DMS53 (cell line): Measurements from ENCODE around the gene ARMC10.
A peak's percentile ranks its signal among the peaks of the same experiment; 100 is the strongest.
"Not testable (repeated sequence)": the region's sequence is repeated elsewhere in the genome, so short reads cannot be mapped to it uniquely, and the experiment has no call there.

Experiments used
- DNase-seq: peaks from one replicate; lab custom pipeline; 2025; lab: John Stamatoyannopoulos, UW

The ARMC10 gene

GRCh38 chr7:103078226-103078625 is 3.3 kb downstream of the ARMC10 start:
- DNase-seq, result not testable (repeated sequence)

- no peak for DNase-seq
Measured at GRCh38 chr7:103079836-103080235, 4.9 kb downstream of the ARMC10 start.

GRCh38 chr7:103080923-103081322 is 6.0 kb downstream of the ARMC10 start:
- no peak for DNase-seq

GRCh38 chr7:103082497-103082896 is 7.6 kb downstream of the ARMC10 start:
- DNase-seq, result no peak

GRCh38 chr7:103083210-103083609 is 8.3 kb downstream of the ARMC10 start:
- no peak for DNase-seq

- not testable (repeated sequence) for DNase-seq
Measured at GRCh38 chr7:103092321-103092720, 17.4 kb downstream of the ARMC10 start.

- no peak for DNase-seq
Measured at GRCh38 chr7:103093429-103093828, 18.5 kb downstream of the ARMC10 start.

- peak; percentile 14 for DNase-seq
Measured at GRCh38 chr7:103094102-103094501, 19.2 kb downstream of the ARMC10 start.

GRCh38 chr7:103095558-103095957 is 20.6 kb downstream of the ARMC10 start:
- DNase-seq, result not testable (repeated sequence)

- no peak for DNase-seq
Measured at GRCh38 chr7:103097041-103097440, 22.1 kb downstream of the ARMC10 start.

- DNase-seq, result no peak
Measured at GRCh38 chr7:103100348-103100747, 25.4 kb downstream of the ARMC10 start.

GRCh38 chr7:103101543-103101942 is 26.6 kb downstream of the ARMC10 start:
- no peak for DNase-seq

- DNase-seq, result no peak
Measured at GRCh38 chr7:103106005-103106702, 31.2 kb downstream of the ARMC10 start.

GRCh38 chr7:103106703-103107070 is 31.7 kb downstream of the ARMC10 start:
- not testable (repeated sequence) for DNase-seq

GRCh38 chr7:103113164-103113563 is 38.2 kb downstream of the ARMC10 start:
- no peak for DNase-seq

- no peak for DNase-seq
Measured at GRCh38 chr7:103114576-103115008, 39.7 kb downstream of the ARMC10 start.

- no peak for DNase-seq
Measured at GRCh38 chr7:103115771-103116170, 40.8 kb downstream of the ARMC10 start.

GRCh38 chr7:103116511-103116910 is 41.6 kb downstream of the ARMC10 start:
- DNase-seq, result no peak

GRCh38 chr7:103116991-103117390 is 42.1 kb downstream of the ARMC10 start:
- DNase-seq, result no peak

GRCh38 chr7:103117465-103117864 is 42.5 kb downstream of the ARMC10 start:
- DNase-seq, result no peak

GRCh38 chr7:103119791-103120291 is 44.9 kb downstream of the ARMC10 start:
- no peak for DNase-seq

- DNase-seq, result no peak
Measured at GRCh38 chr7:103120362-103120761, 45.4 kb downstream of the ARMC10 start.

- DNase-seq, result no peak
Measured at GRCh38 chr7:103121641-103122040, 46.7 kb downstream of the ARMC10 start.

- no peak for DNase-seq
Measured at GRCh38 chr7:103123529-103123928, 48.6 kb downstream of the ARMC10 start.
